ENCODE data around the gene DEGS1. TPM values are rescaled to one million over a fixed set of nuclear protein-coding genes. Genes with fewer than 3 reads are reported as not detected.

Gene DEGS1
- polyA plus RNA-seq, 4 donors = 15.7 to 34.0 (median 24.8) TPM

GRCh38 chr1:224183591-224184312 is 712 bp downstream of the DEGS1 start:
- Histone ChIP-seq H3K4me1 (ENCODE audit: control insufficient read depth in 3 of 3, insufficient read depth in 2 of 3, low read depth in 1 of 3, low read length in 2 of 3) (peaks cover 1 to 14% (median 3%) of the 10 kb centered on the region in 3 donors), H3K36me3 (ENCODE audit: control insufficient read depth in 3 of 3, insufficient read depth in 2 of 3, low read depth in 1 of 3, low read length in 3 of 3) (peaks cover 0 to 17% (median 0%) of the 10 kb centered on the region in 3 donors), H3K9me3 (ENCODE audit: control insufficient read depth in 2 of 2, insufficient read depth in 1 of 2, low read depth in 1 of 2, low read length in 1 of 2) (peaks cover 0 to 3% of the 10 kb centered on the region in 2 donors), H3K27me3 (ENCODE audit: control insufficient read depth in 3 of 3, insufficient read depth in 3 of 3, low read length in 3 of 3) (no peaks in the 10 kb centered on the region), H3K27ac (ENCODE audit: low read depth in 1 of 3, low read length in 2 of 3) (peak overlapping the region; percentile 85 to 100 (median 94)), H3K4me3 (ENCODE audit: low read depth in 1 of 3, low read length in 3 of 3) (peak overlapping the region; percentile 75 to 93 (median 88))
- DNase-seq (peak in 1 of 2 donors; percentile 57), FAIRE-seq (no peak)
- 1 to 2% (median 1%) methylated on average over 37 to 53 of the region's 53 CpGs for WGBS, 3 donors

GRCh38 chr1:224185208-224185607 is 2.2 kb downstream of the DEGS1 start:
- peaks cover 0 to 3% of the 10 kb centered on the region in 2 donors for H3K9me3 ChIP-seq (ENCODE audit: control insufficient read depth in 2 of 2, insufficient read depth in 1 of 2, low read depth in 1 of 2, low read length in 1 of 2)
- H3K36me3 ChIP-seq (ENCODE audit: control insufficient read depth in 3 of 3, insufficient read depth in 2 of 3, low read depth in 1 of 3, low read length in 3 of 3) = peaks cover 0 to 18% (median 3%) of the 10 kb centered on the region in 3 donors
- no peak overlapping the region for H3K4me3 ChIP-seq (ENCODE audit: low read depth in 1 of 3, low read length in 3 of 3)
- DNase-seq (no peak), FAIRE-seq (no peak)
- peaks cover 1 to 14% (median 3%) of the 10 kb centered on the region in 3 donors for H3K4me1 ChIP-seq (ENCODE audit: control insufficient read depth in 3 of 3, insufficient read depth in 2 of 3, low read depth in 1 of 3, low read length in 2 of 3)
- H3K27me3 ChIP-seq (ENCODE audit: control insufficient read depth in 3 of 3, insufficient read depth in 3 of 3, low read length in 3 of 3) = no peaks in the 10 kb centered on the region
- no peak overlapping the region for H3K27ac ChIP-seq (ENCODE audit: low read depth in 1 of 3, low read length in 2 of 3)
- 89 to 95% (median 91%) methylated on average over 8 of the region's 8 CpGs for WGBS, 3 donors

GRCh38 chr1:224188286-224188685 is 5.2 kb downstream of the DEGS1 start:
- Histone ChIP-seq H3K27me3 (ENCODE audit: control insufficient read depth in 3 of 3, insufficient read depth in 3 of 3, low read length in 3 of 3) (no peaks in the 10 kb centered on the region), H3K4me3 (ENCODE audit: low read depth in 1 of 3, low read length in 3 of 3) (no peak overlapping the region), H3K9me3 (ENCODE audit: control insufficient read depth in 2 of 2, insufficient read depth in 1 of 2, low read depth in 1 of 2, low read length in 1 of 2) (peaks cover 0 to 3% of the 10 kb centered on the region in 2 donors), H3K4me1 (ENCODE audit: control insufficient read depth in 3 of 3, insufficient read depth in 2 of 3, low read depth in 1 of 3, low read length in 2 of 3) (peaks cover 1 to 9% (median 3%) of the 10 kb centered on the region in 3 donors), H3K27ac (ENCODE audit: low read depth in 1 of 3, low read length in 2 of 3) (no peak overlapping the region), H3K36me3 (ENCODE audit: control insufficient read depth in 3 of 3, insufficient read depth in 2 of 3, low read depth in 1 of 3, low read length in 3 of 3) (peaks cover 2 to 25% (median 5%) of the 10 kb centered on the region in 3 donors)
- 72 to 90% (median 82%) methylated on average over 2 of the region's 2 CpGs for WGBS, 3 donors
- DNase-seq = no peak
- FAIRE-seq = no peak

DNA sequence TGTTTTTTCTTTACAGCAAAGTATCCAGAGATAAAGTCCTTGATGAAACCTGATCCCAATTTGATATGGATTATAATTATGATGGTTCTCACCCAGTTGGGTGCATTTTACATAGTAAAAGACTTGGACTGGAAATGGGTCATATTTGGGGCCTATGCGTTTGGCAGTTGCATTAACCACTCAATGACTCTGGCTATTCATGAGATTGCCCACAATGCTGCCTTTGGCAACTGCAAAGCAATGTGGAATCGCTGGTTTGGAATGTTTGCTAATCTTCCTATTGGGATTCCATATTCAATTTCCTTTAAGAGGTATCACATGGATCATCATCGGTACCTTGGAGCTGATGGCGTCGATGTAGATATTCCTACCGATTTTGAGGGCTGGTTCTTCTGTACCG is 6.5 kb downstream of the DEGS1 start:
- FAIRE-seq (no peak), DNase-seq (no peak)
- no peak overlapping the region for H3K4me3 ChIP-seq (ENCODE audit: low read depth in 1 of 3, low read length in 3 of 3)
- peaks cover 0 to 3% of the 10 kb centered on the region in 2 donors for H3K9me3 ChIP-seq (ENCODE audit: control insufficient read depth in 2 of 2, insufficient read depth in 1 of 2, low read depth in 1 of 2, low read length in 1 of 2)
- H3K27me3 ChIP-seq (ENCODE audit: control insufficient read depth in 3 of 3, insufficient read depth in 3 of 3, low read length in 3 of 3) = no peaks in the 10 kb centered on the region
- peaks cover 1 to 3% (median 2%) of the 10 kb centered on the region in 3 donors for H3K4me1 ChIP-seq (ENCODE audit: control insufficient read depth in 3 of 3, insufficient read depth in 2 of 3, low read depth in 1 of 3, low read length in 2 of 3)
- no peak overlapping the region for H3K27ac ChIP-seq (ENCODE audit: low read depth in 1 of 3, low read length in 2 of 3)
- H3K36me3 ChIP-seq (ENCODE audit: control insufficient read depth in 3 of 3, insufficient read depth in 2 of 3, low read depth in 1 of 3, low read length in 3 of 3) = peaks cover 2 to 32% (median 8%) of the 10 kb centered on the region in 3 donors
- 96 to 97% (median 96%) methylated on average over 7 of the region's 7 CpGs for WGBS, 3 donors

DNA sequence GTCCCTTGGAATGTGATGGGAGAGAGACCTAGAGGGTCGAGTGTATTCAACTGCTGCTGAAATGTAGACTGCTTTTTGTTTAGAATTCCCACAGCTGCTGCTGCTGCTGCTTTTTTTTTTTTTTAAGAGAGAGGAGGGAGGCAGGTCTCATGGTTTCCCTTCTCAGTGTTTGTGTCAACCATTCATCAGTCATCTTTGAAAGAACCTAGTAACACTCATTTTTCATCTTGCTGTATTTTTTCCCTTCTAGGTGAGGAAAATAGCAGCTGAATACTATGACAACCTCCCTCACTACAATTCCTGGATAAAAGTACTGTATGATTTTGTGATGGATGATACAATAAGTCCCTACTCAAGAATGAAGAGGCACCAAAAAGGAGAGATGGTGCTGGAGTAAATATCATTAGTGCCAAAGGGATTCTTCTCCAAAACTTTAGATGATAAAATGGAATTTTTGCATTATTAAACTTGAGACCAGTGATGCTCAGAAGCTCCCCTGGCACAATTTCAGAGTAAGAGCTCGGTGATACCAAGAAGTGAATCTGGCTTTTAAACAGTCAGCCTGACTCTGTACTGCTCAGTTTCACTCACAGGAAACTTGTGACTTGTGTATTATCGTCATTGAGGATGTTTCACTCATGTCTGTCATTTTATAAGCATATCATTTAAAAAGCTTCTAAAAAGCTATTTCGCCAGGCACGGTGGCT is 9.2 kb downstream of the DEGS1 start:
- Histone ChIP-seq H3K4me1 (ENCODE audit: control insufficient read depth in 3 of 3, insufficient read depth in 2 of 3, low read depth in 1 of 3, low read length in 2 of 3) (peaks cover 3 to 15% (median 4%) of the 10 kb centered on the region in 3 donors), H3K4me3 (ENCODE audit: low read depth in 1 of 3, low read length in 3 of 3) (no peak overlapping the region), H3K9me3 (ENCODE audit: control insufficient read depth in 2 of 2, insufficient read depth in 1 of 2, low read depth in 1 of 2, low read length in 1 of 2) (peaks cover 0 to 3% of the 10 kb centered on the region in 2 donors), H3K27ac (ENCODE audit: low read depth in 1 of 3, low read length in 2 of 3) (no peak overlapping the region), H3K36me3 (ENCODE audit: control insufficient read depth in 3 of 3, insufficient read depth in 2 of 3, low read depth in 1 of 3, low read length in 3 of 3) (peaks cover 2 to 24% (median 8%) of the 10 kb centered on the region in 3 donors), H3K27me3 (ENCODE audit: control insufficient read depth in 3 of 3, insufficient read depth in 3 of 3, low read length in 3 of 3) (no peaks in the 10 kb centered on the region)
- DNase-seq (no peak), FAIRE-seq (no peak)
- WGBS, 3 donors = 59 to 74% (median 64%) methylated on average over 5 of the region's 5 CpGs

- H3K4me3 ChIP-seq (ENCODE audit: low read depth in 1 of 3, low read length in 3 of 3) = no peak overlapping the region
- FAIRE-seq (no peak), DNase-seq (no peak)
- no peaks in the 10 kb centered on the region for H3K27me3 ChIP-seq (ENCODE audit: control insufficient read depth in 3 of 3, insufficient read depth in 3 of 3, low read length in 3 of 3)
- no peaks in the 10 kb centered on the region for H3K9me3 ChIP-seq (ENCODE audit: control insufficient read depth in 2 of 2, insufficient read depth in 1 of 2, low read depth in 1 of 2, low read length in 1 of 2)
- WGBS, 3 donors = 91 to 93% (median 92%) methylated on average over 8 of the region's 8 CpGs
- no peak overlapping the region for H3K27ac ChIP-seq (ENCODE audit: low read depth in 1 of 3, low read length in 2 of 3)
- H3K4me1 ChIP-seq (ENCODE audit: control insufficient read depth in 3 of 3, insufficient read depth in 2 of 3, low read depth in 1 of 3, low read length in 2 of 3) = peaks cover 2 to 17% (median 3%) of the 10 kb centered on the region in 3 donors
- H3K36me3 ChIP-seq (ENCODE audit: control insufficient read depth in 3 of 3, insufficient read depth in 2 of 3, low read depth in 1 of 3, low read length in 3 of 3) = peaks cover 2 to 19% (median 8%) of the 10 kb centered on the region in 3 donors
These were observed 10.4 kb downstream of the DEGS1 start for GRCh38 chr1:224193319-224193966.

DNA sequence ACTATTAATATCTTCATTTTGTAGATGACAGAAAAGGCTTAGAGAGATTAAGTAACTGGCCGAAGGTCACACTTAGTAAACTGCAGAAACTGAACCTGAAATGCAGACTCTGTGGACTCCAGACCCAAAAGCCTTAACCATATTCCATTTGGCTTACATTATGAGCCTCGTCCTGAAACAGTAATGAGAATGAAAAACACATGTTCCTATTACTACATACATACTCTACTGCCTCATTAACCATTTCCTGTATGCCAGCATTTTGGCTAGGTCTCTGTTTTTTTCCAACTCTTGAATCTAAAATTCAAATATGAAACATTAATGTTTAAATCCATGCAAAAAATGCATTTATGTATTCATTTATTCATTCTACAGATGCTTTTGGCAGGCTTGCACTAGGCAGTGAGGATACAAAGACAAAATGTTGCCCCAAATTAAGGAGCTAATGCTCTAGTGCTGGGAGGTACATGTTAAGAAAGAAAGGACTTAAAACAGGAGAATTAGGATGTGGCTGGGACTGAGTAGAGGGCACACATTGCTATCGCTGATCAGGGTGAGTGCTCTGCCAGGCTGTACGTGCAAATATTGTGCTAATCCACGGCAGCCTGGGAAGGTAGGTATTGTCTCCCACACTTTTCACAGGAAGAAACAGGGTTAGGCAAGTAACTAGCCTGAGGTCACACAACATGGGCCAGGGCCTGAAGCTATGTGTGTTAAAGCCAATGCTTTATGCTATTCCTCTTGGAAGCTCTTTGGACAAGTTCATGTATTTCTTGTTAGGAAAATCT is 14.0 kb downstream of the DEGS1 start:
- no peaks in the 10 kb centered on the region for H3K27me3 ChIP-seq (ENCODE audit: control insufficient read depth in 3 of 3, insufficient read depth in 3 of 3, low read length in 3 of 3)
- H3K27ac ChIP-seq (ENCODE audit: low read depth in 1 of 3, low read length in 2 of 3) = peak overlapping the region in 1 of 3 donors; percentile 82
- H3K4me1 ChIP-seq (ENCODE audit: control insufficient read depth in 3 of 3, insufficient read depth in 2 of 3, low read depth in 1 of 3, low read length in 2 of 3) = peaks cover 2 to 30% (median 3%) of the 10 kb centered on the region in 3 donors
- DNase-seq (peak; percentile 53 to 80), FAIRE-seq (no peak)
- no peak overlapping the region for H3K4me3 ChIP-seq (ENCODE audit: low read depth in 1 of 3, low read length in 3 of 3)
- no peaks in the 10 kb centered on the region for H3K9me3 ChIP-seq (ENCODE audit: control insufficient read depth in 2 of 2, insufficient read depth in 1 of 2, low read depth in 1 of 2, low read length in 1 of 2)
- 52 to 66% (median 63%) methylated on average over 5 of the region's 5 CpGs for WGBS, 3 donors
- peaks cover 1 to 18% (median 3%) of the 10 kb centered on the region in 3 donors for H3K36me3 ChIP-seq (ENCODE audit: control insufficient read depth in 3 of 3, insufficient read depth in 2 of 3, low read depth in 1 of 3, low read length in 3 of 3)

Measured in small intestine (tissue), 7 donors.